ELR (cell line): ENCODE data around the gene YES1.

ENCODE experiments used
- DNase-seq: peaks from one replicate; pipeline ENCODE4 v3.0.0-alpha.2; 2015; ENCODE audit warnings: low read depth

Gene YES1

DNA sequence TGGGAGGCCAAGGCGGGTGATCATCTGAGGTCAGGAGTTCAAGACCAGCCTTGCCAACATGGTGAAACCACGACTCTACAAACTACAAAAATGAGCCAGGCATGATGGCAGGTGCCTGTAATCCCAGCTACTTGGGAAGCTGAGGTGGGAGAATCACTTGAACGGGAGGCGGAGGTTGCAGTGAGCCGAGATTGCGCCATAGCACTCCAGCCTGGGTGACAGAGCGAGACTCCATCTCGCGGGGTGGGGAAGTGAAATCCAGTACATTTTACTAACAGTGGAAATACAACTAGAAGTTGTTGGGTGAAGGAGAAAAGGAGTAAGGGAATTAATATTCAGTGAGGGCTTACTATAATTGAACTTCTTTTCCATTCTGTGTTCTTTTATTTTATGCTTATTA, 86.4 kb downstream of the YES1 start:
- DNase-seq: no peak

DNA sequence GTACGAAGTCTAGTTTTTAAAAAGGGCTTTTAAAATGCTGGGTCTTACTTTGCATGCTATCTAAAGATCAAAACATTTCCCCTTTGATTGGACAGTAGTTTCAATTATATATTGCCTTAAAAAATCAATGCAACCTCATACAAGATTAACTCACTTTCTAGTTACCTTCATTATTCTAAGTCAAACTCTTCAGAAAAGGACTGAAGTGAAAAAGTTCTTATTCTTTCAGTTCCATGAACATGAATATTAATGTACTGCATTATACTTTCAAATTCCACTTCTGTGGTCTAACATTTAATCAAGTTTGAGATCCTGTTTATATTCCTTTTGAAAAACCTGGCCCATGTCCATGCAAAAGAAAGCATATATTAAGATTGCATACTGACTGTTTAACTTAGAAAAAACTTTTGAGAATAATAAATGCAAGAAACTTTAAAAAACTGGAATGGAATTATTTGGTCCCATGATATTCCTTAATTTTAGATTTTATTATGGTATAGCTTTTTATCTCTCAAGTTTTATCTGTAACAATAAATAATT, 88.4 kb downstream of the YES1 start:
- no peak for DNase-seq

DNA sequence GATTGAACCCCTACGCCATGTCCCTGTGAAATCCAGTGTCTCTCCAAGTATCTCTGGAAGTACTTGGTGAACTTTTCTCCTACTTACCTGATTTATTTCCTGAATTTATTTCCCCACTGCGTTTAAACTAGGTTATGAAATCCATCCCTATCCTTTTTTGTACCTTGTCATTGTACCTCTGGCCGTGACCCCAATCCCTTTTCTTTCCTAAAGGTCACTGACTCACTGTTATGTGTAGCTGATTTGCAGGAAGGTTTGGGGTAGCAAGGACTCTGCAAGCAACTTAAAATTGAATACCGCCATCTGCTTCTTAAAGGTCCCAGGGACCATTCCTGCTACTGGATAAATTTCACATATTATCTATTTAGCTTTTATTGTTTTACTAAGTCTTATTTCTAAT, 95.0 kb downstream of the YES1 start:
- no peak for DNase-seq

DNA sequence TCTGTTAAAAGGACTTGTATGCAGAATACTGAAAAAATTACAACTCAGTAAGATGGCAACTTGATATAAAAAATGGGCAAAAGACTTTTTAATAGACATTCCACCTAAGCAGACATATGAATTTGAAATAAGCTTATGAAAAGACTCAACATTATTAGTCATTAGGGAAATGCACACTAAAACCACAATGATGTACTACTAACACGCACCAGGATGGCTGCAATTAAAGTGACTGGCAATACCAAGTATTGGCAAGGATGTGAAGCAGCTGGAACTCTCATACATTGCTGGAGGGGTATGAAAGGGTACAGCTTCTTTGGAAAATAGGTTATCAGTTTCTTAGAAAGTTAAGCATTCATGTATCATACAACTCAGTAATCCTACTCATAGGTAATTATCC, 96.4 kb downstream of the YES1 start:
- peak; percentile 87 for DNase-seq

- DNase-seq: no peak
Measured at GRCh38 chr18:713135-713490, 98.9 kb downstream of the YES1 start.

GRCh38 chr18:712401-713134, 99.5 kb downstream of the YES1 start, which contains the start of gene ENOSF1:
Gene ENOSF1, minus strand, starts transcription at chr18:712630. Its CDS starts 43 bp downstream, at chr18:712587.
- peak; percentile 84 for DNase-seq

GRCh38 chr18:711657-712400, 100.2 kb downstream of the YES1 start:
- peak; percentile 89 for DNase-seq

DNA sequence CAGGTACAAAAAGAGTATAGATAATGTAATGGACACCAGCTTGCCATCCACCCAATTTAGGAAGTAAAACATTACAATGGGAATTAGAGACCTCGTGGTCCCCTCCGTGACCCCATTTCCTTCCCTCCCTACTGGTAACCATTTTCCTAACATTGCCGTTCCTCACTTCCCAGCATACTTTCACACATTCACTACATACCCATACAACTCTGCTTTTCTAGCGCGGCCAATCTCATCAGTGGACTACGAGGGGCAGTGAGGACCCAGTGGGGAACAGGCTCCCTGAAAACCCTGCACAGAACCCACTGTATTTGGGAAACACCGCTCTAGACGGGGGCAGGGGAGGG, 100.8 kb downstream of the YES1 start:
- peak; percentile 33 for DNase-seq

- DNase-seq: no peak
Measured at GRCh38 chr18:710418-711300, 101.4 kb downstream of the YES1 start.

- no peak for DNase-seq
Measured at GRCh38 chr18:709771-710170, 102.3 kb downstream of the YES1 start.

GRCh38 chr18:708096-708495, 103.9 kb downstream of the YES1 start:
- no peak for DNase-seq

DNA sequence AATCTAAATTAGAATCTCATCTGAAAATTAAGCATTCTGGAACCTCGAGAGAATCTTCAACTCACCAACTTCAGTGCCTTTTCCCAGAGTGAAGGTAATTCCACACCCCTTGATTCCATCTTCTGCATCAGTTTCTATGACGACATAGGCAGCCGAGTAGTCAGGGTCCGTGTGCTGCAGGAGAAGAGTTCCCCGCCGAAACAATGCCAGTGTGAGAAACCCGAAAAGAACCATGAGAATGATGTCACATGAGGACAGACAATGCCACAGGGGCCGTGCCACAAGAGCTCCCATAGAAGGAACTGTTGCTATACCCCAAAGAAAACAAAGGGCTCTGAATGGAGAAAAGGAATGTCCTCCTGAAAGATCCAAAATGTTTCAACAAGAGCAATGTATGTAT, 105.6 kb downstream of the YES1 start:
- DNase-seq: no peak

- DNase-seq: peak; percentile 89
Measured at GRCh38 chr18:703213-703967, 108.7 kb downstream of the YES1 start.

DNA sequence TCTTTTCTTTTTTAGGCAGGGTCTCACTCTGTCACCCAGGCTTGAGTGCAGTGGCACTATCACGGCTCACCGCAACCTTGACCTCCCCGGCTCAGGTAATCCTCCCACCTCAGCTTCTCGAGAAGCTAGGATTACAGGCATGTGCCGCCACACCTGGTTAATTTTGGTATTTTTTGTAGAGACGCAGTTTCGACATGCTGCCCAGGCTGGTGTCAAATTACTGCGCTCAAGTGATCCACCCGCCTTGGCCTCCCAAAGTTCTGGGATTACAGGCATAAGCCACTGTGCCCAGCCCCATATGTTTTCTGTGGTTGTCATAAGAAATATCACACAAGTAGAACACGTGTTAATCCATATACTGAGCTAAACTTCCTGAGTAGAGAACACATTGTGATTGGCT, 114.2 kb downstream of the YES1 start:
- no peak for DNase-seq

- DNase-seq: no peak
Measured at GRCh38 chr18:697012-697411, 115.0 kb downstream of the YES1 start.

GRCh38 chr18:693466-694187, 118.4 kb downstream of the YES1 start:
- no peak for DNase-seq

DNA sequence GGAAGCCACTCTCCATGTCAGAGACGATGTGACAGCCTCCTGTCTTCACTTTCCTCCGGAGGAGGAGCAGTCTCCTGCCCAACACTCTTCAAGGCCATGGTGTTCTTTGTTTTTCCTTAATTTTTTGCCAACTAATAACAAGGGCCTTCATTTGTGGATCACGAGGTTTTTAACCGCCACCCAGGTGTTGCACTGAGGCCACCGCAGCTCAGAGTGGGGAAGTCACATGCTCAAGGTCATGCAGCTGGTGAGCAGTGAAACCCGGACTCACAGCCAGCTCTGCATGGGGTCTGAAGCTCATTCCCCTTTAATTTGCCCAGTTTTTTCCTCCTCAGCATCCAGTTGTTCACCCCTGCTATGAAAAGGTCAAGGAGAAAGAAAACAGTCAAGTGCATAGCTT, 119.2 kb downstream of the YES1 start:
- DNase-seq: no peak

- no peak for DNase-seq
Measured at GRCh38 chr18:688323-688722, 123.7 kb downstream of the YES1 start.

DNA sequence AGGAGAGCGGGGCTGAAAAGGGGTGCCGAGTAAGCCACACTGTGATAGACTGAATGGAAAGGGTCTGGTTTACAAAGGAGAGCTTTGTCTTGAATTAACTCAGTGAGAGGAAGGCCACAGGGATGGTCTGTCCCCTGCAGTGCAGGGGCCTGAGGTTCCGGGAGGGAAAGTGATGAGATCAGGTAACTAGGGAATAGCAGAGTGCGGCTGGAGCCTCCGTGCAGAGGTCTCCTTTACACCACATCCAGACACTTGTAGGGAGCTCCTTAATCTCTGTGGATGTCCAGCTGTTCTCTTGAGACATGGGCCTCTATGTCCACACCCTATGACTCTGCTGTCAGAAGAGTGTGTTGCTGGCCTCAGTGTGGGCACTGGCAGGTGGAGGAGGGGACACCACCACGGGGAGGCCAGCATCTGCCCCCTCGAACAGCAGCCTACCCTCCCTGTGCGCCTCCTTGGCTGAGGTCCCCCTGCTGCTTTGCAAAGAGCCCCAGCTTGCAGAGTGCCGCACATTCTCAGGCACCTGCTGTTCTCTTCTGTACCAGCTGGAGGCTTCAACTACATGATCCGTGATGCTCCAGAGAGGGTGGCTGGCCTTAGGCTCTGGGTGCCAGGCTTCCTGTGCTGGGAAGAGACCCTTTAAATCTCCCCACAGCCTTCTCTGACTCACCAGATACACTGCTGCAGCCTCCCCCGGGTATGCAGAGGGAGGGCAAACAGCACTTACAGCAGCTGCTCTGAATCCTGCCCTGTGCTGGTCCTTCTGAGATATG, 125.5 kb downstream of the YES1 start:
- DNase-seq: peak; percentile 25

- DNase-seq: no peak
Measured at GRCh38 chr18:685438-685837, 126.6 kb downstream of the YES1 start.
